HUES64 (cell line): ENCODE results near the gene PTAFR. TPM values are rescaled to one million over a fixed set of nuclear protein-coding genes. Genes with fewer than 3 reads are reported as not detected.

ENCODE experiments used
- H3K27ac ChIP-seq: 2 replicates; pipeline ENCODE4 v1.7.0; 2013; ENCODE audit warnings: low read depth, low read length, inconsistent platforms
- H3K27me3 ChIP-seq: 2 replicates; pipeline ENCODE4 v1.6.1; 2013; ENCODE audit warnings: mild to moderate bottlenecking, low read length; ENCODE audit not compliant: insufficient read depth
- H3K36me3 ChIP-seq: 2 replicates; pipeline ENCODE4 v1.6.1; 2013; ENCODE audit warnings: mild to moderate bottlenecking, low read length; ENCODE audit not compliant: insufficient read depth
- H3K4me1 ChIP-seq: 2 replicates; pipeline ENCODE4 v1.6.1; 2013; ENCODE audit warnings: mild to moderate bottlenecking, low read length, moderate library complexity; ENCODE audit not compliant: insufficient read depth
- H3K4me3 ChIP-seq: 2 replicates; pipeline ENCODE4 v1.5.1; 2013; ENCODE audit warnings: mild to moderate bottlenecking, low read length, moderate library complexity
- H3K9ac ChIP-seq: 2 replicates; pipeline ENCODE4 v1.6.1; 2013; ENCODE audit warnings: mild to moderate bottlenecking, low read depth, low read length
- H3K9me3 ChIP-seq: 2 replicates; pipeline ENCODE4 v1.6.1; 2013; ENCODE audit warnings: low read depth, low read length; ENCODE audit not compliant: insufficient read depth
- WGBS: fragments of 150-250, 120-280 bp; methylation state at CpG from one replicate; pipeline ENCODE4 v1.1.7; 2013; ENCODE audit warnings: missing lambda C conversion rate; 5-methylcytosine and 5-hydroxymethylcytosine counted together
- polyA plus RNA-seq, 2 experiments: library from polyadenylated mRNA; stranded (reverse); fragments of 50-300 nt; gene quantifications; one replicate each; pipeline ENCODE4 v1.2.3, GENCODE V29; 2013

PTAFR gene, protein sequence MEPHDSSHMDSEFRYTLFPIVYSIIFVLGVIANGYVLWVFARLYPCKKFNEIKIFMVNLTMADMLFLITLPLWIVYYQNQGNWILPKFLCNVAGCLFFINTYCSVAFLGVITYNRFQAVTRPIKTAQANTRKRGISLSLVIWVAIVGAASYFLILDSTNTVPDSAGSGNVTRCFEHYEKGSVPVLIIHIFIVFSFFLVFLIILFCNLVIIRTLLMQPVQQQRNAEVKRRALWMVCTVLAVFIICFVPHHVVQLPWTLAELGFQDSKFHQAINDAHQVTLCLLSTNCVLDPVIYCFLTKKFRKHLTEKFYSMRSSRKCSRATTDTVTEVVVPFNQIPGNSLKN
- 1.1 TPM for polyA plus RNA-seq (2013, experiment 1 of 2)
- 0.89 TPM for polyA plus RNA-seq (2013, experiment 2 of 2)

DNA sequence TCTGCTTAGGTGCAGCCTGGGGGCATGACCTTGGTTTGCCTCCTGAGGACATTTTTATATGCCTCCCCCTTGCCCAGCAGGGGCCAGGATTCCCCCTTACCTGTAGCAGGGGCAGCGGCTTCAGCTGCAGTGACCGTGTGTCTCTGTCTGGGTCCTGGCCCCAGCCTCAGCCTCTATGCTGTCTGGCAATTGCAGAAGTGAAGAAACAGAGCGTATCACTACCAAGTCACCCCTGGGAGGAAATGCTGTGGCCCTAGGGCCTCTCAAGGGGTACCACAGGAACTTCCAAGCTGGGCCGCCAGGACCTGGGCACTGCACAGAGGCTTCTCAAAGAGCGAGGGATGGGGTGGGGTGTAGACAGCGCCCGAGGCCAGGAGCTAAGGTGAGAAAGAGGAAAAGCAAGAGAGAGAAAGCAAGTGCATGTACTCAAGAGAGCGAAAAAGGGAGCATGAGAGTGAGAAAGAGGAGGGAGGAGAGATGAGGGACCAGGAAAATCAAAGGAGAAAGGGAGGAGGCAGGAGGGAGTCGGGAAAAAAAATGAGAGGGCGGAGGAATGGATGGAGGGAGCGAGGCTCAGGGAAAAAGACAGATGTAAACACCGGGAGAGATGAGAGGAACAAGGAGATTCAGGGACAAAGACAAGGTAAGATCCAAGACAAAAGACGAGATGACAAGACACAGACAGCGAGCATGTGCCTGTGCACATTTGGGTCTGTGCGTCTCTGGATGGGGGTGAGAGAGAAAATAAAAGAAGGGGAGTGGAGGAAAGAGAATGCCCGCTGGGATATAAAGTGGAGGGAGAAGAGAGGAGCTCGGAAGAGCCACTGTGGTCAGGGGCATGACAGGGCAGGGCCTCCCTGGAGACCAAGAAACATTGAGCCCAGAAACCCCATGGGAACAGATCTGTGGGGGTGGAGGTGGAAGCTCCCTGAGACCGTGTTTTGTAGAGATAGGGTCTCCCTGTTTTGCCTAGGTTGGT is at the start of gene PTAFR:
Gene PTAFR (minus strand): TSS at position 199 of the 979 bp plus-strand sequence. CDS start 25,669 bp downstream, outside the sequence.
- 83% methylated on average over 18 of the region's 18 CpGs for WGBS
- H3K27me3 ChIP-seq = no peaks in the 10 kb centered on the region
- H3K27ac ChIP-seq = no peak within 1 kb of the TSS
- no peaks in the 10 kb centered on the region for H3K4me1 ChIP-seq
- no peaks in the 10 kb centered on the region for H3K9me3 ChIP-seq
- H3K4me3 ChIP-seq = no peak within 1 kb of the TSS
- H3K9ac ChIP-seq = no peak within 1 kb of the TSS
- no peaks in the 10 kb centered on the region for H3K36me3 ChIP-seq

DNA sequence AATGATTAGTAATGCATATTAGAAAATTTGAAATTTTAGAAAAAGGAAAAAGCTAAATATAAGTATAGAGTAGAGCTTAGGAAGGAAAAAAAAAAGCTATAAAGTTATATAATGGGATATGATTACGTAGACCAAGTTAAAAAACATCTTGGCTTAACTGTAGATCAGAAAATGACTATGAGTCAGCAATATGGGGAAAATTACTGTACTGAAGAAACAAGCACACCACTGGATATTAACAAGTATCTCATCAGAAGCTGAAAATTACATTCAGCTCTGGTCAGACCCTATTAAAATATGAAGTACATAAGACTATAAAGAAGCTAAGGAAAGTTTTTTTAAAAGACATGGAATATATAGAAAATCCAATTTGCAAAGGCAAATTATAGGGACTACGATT is 36.8 kb upstream of the PTAFR start:
- H3K27me3 ChIP-seq = no peaks in the 10 kb centered on the region
- H3K27ac ChIP-seq = no peak overlapping the region
- H3K9me3 ChIP-seq = no peaks in the 10 kb centered on the region
- no peak overlapping the region for H3K4me3 ChIP-seq
- H3K9ac ChIP-seq = no peak overlapping the region
- H3K36me3 ChIP-seq = peaks cover 72% of the 10 kb centered on the region
- 84% methylated on average over 2 of the region's 2 CpGs for WGBS
- no peaks in the 10 kb centered on the region for H3K4me1 ChIP-seq

DNA sequence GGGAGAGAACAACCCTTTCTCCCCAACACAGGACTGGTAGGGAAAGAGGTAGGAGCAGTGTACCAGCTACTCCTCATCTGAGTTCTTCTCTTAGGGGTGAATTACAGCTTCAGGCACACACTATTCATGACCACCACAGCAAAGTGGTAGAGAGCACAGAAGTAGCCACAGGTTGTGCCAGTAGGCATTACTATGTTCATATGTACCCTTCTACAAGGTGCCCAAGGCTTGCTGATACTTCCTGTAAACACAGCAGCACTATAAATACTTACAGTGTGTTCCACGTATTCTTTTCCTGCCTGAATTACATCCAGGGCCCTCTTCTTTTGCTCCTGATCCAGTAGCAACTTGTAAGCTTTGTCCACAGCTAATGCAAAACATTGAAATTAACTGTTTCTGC is 33.2 kb upstream of the PTAFR start:
- Histone ChIP-seq H3K4me3 (no peak overlapping the region), H3K27me3 (no peaks in the 10 kb centered on the region), H3K36me3 (peaks cover 84% of the 10 kb centered on the region), H3K4me1 (no peaks in the 10 kb centered on the region), H3K9me3 (no peaks in the 10 kb centered on the region), H3K27ac (no peak overlapping the region), H3K9ac (no peak overlapping the region)
- WGBS = 97% methylated on average over 1 of the region's 1 CpG

DNA sequence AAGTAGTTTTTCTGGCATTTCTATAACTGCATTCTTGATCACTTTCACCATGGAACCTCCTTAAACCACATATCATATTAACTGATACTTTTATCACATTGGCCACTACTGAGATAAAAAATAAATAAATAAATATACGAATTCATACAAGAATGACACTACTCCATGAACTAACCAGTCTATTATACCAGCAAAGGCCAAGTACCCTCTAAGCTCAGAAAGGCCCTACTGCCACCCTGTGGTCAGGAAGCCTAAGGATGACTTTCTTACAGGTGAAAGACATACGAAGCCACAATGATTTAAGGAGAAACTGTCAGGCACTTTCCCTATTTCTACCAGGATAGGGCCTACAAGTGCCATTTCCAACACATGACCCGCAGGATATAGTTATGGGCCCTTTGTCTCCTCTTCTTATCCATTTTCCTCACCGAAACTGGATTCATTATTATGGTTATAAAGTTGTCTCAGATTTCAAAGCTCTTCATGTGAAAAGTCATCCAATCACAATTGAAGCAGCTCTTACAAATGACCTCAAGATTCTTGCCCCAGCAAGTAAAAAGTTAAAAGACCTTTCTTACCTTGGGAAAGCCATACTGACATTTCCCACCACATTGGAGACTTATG is 32.4 kb upstream of the PTAFR start:
- 68% methylated on average over 3 of the region's 4 CpGs for WGBS
- no peak overlapping the region for H3K9ac ChIP-seq
- H3K36me3 ChIP-seq = peaks cover 84% of the 10 kb centered on the region
- H3K9me3 ChIP-seq = no peaks in the 10 kb centered on the region
- no peaks in the 10 kb centered on the region for H3K4me1 ChIP-seq
- H3K4me3 ChIP-seq = no peak overlapping the region
- H3K27ac ChIP-seq = no peak overlapping the region
- H3K27me3 ChIP-seq = no peaks in the 10 kb centered on the region

DNA sequence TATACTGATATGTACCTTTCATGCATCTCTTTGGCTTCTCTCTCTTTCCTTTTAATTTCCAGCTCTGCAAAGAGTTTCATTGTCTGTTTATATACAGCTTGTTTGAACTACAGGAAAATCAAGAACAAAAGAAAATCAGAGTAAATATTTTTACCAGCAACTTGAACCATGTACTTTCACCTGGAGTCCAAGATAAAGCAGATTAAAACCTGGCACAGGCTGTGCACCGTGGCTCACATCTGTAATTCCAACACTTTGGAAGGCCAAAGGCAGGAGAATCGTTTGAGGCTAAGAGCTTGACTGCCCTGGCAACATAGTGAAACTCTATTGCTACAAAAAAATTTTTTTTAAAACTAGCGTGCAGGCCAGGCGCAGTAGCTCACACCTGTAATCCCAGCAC is 28.8 kb upstream of the PTAFR start:
- no peak overlapping the region for H3K27ac ChIP-seq
- no peak overlapping the region for H3K9ac ChIP-seq
- no peaks in the 10 kb centered on the region for H3K27me3 ChIP-seq
- H3K4me3 ChIP-seq = no peak overlapping the region
- H3K4me1 ChIP-seq = no peaks in the 10 kb centered on the region
- 96% methylated on average over 4 of the region's 4 CpGs for whole genome bisulfite sequencing
- no peaks in the 10 kb centered on the region for H3K9me3 ChIP-seq
- peaks cover 79% of the 10 kb centered on the region for H3K36me3 ChIP-seq

DNA sequence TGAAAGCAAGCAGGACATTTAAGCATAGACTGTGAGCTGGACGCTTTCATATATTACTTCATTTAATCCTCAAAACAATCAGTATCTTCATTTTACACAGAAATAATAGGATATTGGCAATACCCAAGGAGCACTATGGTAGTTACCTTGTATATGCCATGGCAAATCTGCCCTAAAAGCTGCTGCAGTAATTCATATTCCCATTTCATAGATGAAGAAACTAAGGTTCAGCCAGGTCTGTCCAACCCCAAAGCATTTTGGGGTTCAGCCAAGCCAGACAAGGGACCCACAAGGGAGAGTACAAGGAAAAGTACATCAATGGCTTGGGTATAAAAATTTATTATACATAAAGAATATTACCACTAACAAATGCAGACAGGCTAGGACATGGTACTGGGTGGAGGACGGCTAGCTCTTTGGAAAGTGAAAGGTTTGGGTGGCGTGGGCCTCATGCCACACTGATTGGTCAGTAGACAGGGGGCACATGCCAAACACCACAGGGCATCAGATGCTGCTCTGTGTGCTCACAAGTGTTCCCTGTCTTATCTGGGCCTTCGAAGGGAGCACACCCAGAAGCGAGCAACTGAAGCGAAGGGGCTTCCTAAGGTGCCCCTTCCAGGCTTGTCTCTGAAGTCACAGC is 23.9 kb upstream of the PTAFR start:
- H3K4me1 ChIP-seq = peaks cover 21% of the 10 kb centered on the region
- no peak overlapping the region for H3K4me3 ChIP-seq
- no peak overlapping the region for H3K9ac ChIP-seq
- peaks cover 60% of the 10 kb centered on the region for H3K36me3 ChIP-seq
- 96% methylated on average over 6 of the region's 6 CpGs for WGBS
- no peaks in the 10 kb centered on the region for H3K27me3 ChIP-seq
- H3K27ac ChIP-seq = no peak overlapping the region
- no peaks in the 10 kb centered on the region for H3K9me3 ChIP-seq

DNA sequence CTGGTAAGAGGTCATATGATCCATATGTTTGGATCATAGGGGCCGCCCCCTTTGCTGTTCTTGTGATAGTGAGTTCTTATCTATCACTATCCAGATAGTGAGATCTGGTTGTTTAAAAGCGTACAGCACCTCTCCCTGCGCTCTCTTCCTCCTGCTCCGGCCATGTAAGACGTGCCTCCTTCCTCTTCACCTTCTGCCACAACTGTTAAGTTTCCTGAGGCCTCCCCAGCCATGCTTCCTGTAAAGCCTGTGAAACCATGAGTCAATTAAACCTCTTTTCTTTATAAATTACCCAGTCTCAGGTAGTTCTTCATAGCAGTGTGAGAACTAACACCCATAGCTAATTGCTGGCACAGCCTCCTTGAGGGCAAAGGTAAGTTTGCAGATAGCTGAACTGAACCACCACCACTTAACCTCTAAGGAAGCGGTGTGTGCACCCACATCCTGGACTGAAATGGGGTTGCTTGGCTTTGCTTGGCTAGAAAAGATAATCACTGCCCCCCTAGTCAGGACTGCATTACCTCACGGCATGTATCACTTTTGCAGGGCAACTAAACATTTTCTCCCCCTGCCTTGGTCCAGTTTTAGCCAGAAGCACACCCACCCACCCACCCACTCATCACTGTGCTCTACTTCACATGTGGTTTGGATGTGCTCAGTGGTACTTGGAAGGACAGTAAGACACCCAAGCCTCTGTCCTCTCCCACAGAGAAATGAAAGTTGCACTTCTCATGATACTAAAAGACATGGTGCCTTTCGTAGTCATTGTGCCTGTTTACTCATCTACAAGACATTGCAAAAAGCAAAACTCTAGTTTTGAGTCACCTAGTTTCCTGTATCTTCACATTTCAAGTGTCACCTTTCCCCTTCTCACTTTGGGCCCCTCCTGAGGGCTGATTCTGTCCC is 23.1 kb upstream of the PTAFR start:
- H3K36me3 ChIP-seq = peaks cover 52% of the 10 kb centered on the region
- no peaks in the 10 kb centered on the region for H3K27me3 ChIP-seq
- no peak overlapping the region for H3K27ac ChIP-seq
- no peak overlapping the region for H3K4me3 ChIP-seq
- WGBS = 90% methylated on average over 7 of the region's 8 CpGs
- H3K9ac ChIP-seq = no peak overlapping the region
- no peaks in the 10 kb centered on the region for H3K9me3 ChIP-seq
- peaks cover 21% of the 10 kb centered on the region for H3K4me1 ChIP-seq

DNA sequence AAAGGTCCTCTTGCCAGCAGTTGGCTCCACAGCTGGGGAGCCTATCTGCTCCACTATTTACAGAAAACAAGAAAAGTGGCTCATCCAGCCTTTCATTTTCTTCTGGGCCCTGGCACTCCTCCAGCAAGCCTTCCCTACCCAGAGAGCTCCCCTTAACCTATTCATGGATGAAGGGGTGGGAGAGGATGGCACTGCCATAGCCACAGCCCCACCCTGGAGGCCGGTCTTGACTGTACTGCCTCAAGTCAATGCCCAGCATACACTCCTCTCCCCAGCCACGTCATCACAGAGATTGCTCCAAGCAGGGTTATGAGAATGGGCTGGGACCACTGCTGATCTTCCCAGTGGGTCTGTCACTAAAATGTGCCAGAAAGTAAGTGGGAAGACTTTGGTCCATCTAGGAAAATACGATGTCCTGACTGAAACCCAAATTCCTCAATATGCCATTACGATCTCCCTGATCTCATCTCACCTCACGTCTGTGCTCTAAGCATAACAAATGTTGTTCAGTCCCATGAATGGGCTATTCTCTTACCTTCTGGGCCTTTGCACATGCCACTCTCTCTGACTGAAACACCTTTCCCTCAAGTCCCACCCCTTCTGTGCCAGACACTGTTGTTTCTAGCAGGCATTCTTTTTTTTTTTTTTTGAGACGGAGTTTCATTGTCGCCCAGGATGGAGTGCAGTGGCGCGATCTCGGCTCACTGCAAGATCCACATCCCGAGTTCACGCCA is 21.4 kb upstream of the PTAFR start:
- Histone ChIP-seq H3K9me3 (no peaks in the 10 kb centered on the region), H3K27me3 (no peaks in the 10 kb centered on the region), H3K4me3 (no peak overlapping the region), H3K4me1 (peaks cover 32% of the 10 kb centered on the region), H3K27ac (no peak overlapping the region; the same call in 1 of the 2 replicates), H3K9ac (no peak overlapping the region), H3K36me3 (peaks cover 35% of the 10 kb centered on the region)
- whole genome bisulfite sequencing = 96% methylated on average over 12 of the region's 12 CpGs

DNA sequence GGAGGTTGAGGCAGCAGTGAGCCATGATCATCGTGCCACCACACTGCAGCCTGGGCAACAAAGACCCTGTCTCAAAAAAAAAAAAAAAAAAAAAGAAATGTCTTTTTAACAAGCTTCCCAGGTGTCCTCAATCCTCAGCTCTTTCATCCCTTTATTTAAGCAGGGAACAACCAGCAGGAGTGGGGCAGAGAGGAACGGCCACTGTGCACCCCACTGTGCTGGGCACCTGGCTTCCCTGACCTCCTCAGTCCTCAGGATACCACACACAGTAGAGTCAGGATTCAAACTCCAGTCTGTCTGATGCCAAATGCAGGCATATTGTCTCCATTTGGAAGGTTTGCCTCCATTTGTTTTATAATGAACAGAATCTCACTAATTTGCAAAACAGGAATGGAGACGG is 19.8 kb upstream of the PTAFR start:
- peaks cover 32% of the 10 kb centered on the region for H3K4me1 ChIP-seq
- H3K9ac ChIP-seq = no peak overlapping the region
- H3K9me3 ChIP-seq = no peaks in the 10 kb centered on the region
- no peak overlapping the region for H3K4me3 ChIP-seq
- peaks cover 29% of the 10 kb centered on the region for H3K36me3 ChIP-seq
- H3K27ac ChIP-seq = peak overlapping the region; percentile 70; the same call in 1 of the 2 replicates
- WGBS = 44% methylated on average over 3 of the region's 3 CpGs
- no peaks in the 10 kb centered on the region for H3K27me3 ChIP-seq
